T-cell (primary cell): ENCODE results near the gene TMEM156. TPM values are rescaled to one million over a fixed set of nuclear protein-coding genes. Genes with fewer than 3 reads are reported as not detected.
A peak's percentile ranks its signal among the peaks of the same experiment; 100 is the strongest.
"Not testable (repeated sequence)": the region's sequence is repeated elsewhere in the genome, so short reads cannot be mapped to it uniquely, and the experiment has no call there.

Experiments used
- ATAC-seq, 4 experiments: fragments of 200-7000 bp in 3 of 4; fragments of 150-1000 bp in 1 of 4; cut with Tn5 transposase; replicated peaks in 1 of 4; 1 replicate in 3 of 4; 2 replicates in 1 of 4; pipeline ENCODE4 v1.10.0; 2021; ENCODE audit warnings: moderate library complexity in 3 of 4, mild to moderate bottlenecking in 2 of 4, moderate number of reproducible peaks in 1 of 4
- CTCF ChIA-PET, 2 donors: fragments of 300-600 bp; sonication (Branson Sonifier 250); formaldehyde crosslinking; loops; one replicate each; lab custom pipeline; 2022; ENCODE audit warnings: antibody characterized with exemption in 2 of 2; lab: Charles Lee
- POLR2A ChIA-PET, 2 donors: fragments of 300-600 bp; sonication (Branson Sonifier 250); formaldehyde crosslinking; loops; one replicate each; lab custom pipeline; 2022; ENCODE audit warnings: antibody characterized with exemption in 2 of 2; lab: Charles Lee
- DNase-seq, 35 experiments: peaks; one replicate each; pipeline versions ENCODE4 v3.0.0 to v3.0.0-alpha.2; 2013 to 2023
- H3K27ac ChIP-seq: one replicate; pipeline ENCODE4 v1.5.1; 2013; ENCODE audit warnings: low read length
- H3K27me3 ChIP-seq, 2 experiments: replicated peaks in 1 of 2; 1 replicate in 1 of 2; 2 replicates in 1 of 2; pipeline versions ENCODE4 v1.6.1 to v1.7.0; 2013; ENCODE audit warnings: low read length in 1 of 2, mixed read lengths in 1 of 2; ENCODE audit not compliant: control insufficient read depth in 2 of 2, insufficient read depth in 2 of 2; ENCODE audit errors: extremely low read depth in 1 of 2
- H3K36me3 ChIP-seq, 2 donors: 1 replicate in 1 of 2; 2 replicates in 1 of 2; pipeline versions ENCODE4 v1.6.1 to v1.7.0; 2013; ENCODE audit warnings: low read length in 1 of 2; ENCODE audit not compliant: control insufficient read depth in 2 of 2, insufficient read depth in 1 of 2; ENCODE audit errors: extremely low read depth in 1 of 2
- H3K4me1 ChIP-seq, 2 experiments: 1 replicate in 1 of 2; 2 replicates in 1 of 2; pipeline versions ENCODE4 v1.6.1 to v1.7.0; 2013; ENCODE audit warnings: low read length in 2 of 2, mixed read lengths in 1 of 2; ENCODE audit not compliant: insufficient read depth in 2 of 2, control insufficient read depth in 1 of 2; ENCODE audit errors: extremely low read depth in 1 of 2
- H3K4me3 ChIP-seq, 2 donors: 1 replicate in 1 of 2; 2 replicates in 1 of 2; pipeline versions ENCODE4 v1.5.1 to v1.7.0; 2013; ENCODE audit warnings: mild to moderate bottlenecking in 2 of 2, low read length in 1 of 2, moderate library complexity in 1 of 2; ENCODE audit not compliant: control insufficient read depth in 1 of 2; ENCODE audit errors: extremely low read depth in 1 of 2
- H3K9me3 ChIP-seq: 2 replicates; pipeline ENCODE4 v1.7.0; 2013
- H3K27ac Mint-ChIP-seq, 2 donors: one replicate each; pipeline ENCODE4 v1.8.0; 2020 to 2021; ENCODE audit warnings: mild to moderate bottlenecking in 2 of 2, mixed read lengths in 2 of 2
- H3K27me3 Mint-ChIP-seq, 2 donors: one replicate each; pipeline ENCODE4 v1.8.0; 2021 to 2022; ENCODE audit warnings: mixed read lengths in 2 of 2
- H3K36me3 Mint-ChIP-seq: one replicate; pipeline ENCODE4 v1.8.0; 2021; ENCODE audit warnings: mixed read lengths
- H3K4me1 Mint-ChIP-seq, 3 donors: one replicate each; pipeline ENCODE4 v1.8.0; 2020 to 2022; ENCODE audit warnings: mixed read lengths in 3 of 3, mild to moderate bottlenecking in 1 of 3
- H3K4me3 Mint-ChIP-seq, 3 donors: one replicate each; pipeline ENCODE4 v1.8.0; 2020 to 2022; ENCODE audit warnings: mild to moderate bottlenecking in 3 of 3, mixed read lengths in 3 of 3, moderate library complexity in 3 of 3
- H3K9me3 Mint-ChIP-seq, 3 donors: one replicate each; pipeline ENCODE4 v1.8.0; 2020 to 2022; ENCODE audit warnings: mixed read lengths in 3 of 3
- WGBS: methylation state at CpG from one replicate; pipeline ENCODE4 v1.1.5; 2013; ENCODE audit warnings: missing lambda C conversion rate; ENCODE audit not compliant: insufficient coverage; 5-methylcytosine and 5-hydroxymethylcytosine counted together
- total RNA-seq, 35 experiments: library from RNA in 6 of 35; stranded (reverse) in 6 of 35; fragments of 120-200 nt in 1 of 35; gene quantifications; one replicate each; pipeline versions ENCODE4 v1.2.1 to v1.2.4 and lab custom pipeline; 2013 to 2026

Gene TMEM156
- total RNA-seq, 5 donors from 2014 or later (not counting 1 experiment from before 2014, with no cell fraction given), result 7.5 to 23.1 (median 12.5) TPM

DNA sequence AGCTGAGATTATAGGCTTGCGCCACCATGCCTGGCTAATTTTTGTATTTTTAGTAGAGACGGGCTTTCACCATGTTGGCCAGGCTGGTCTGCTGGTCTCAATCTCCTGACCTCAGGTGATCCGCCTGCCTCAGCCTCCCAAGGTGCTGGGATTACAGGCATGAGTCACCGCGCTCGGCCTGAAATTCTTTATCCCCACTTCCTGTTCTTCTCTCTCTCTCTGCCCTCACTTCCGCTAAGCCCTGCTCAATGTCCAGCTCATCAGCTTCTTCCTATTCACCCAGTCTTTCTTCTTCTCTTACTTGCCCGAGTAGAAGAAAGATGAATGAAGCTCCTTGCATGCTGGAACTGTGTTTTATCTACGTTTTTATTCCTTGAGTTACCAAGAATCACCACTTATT, 43.9 kb downstream of the TMEM156 start:
- POLR2A ChIA-PET, result interaction anchor here in 1 of 2 donors (0.6 kb wide), 1 partner anchor 15 kb away, joined by 5 read pairs; no protein-coding TSS in a partner anchor
- H3K27ac ChIP-seq, H3K9me3 ChIP-seq, ATAC-seq, H3K4me3 Mint-ChIP-seq, H3K27me3 ChIP-seq, H3K27me3 Mint-ChIP-seq, H3K9me3 Mint-ChIP-seq, DNase-seq, H3K4me3 ChIP-seq, H3K4me1 ChIP-seq: not testable (repeated sequence)
- Mint-ChIP-seq H3K4me1 (peaks cover 36 to 43% (median 37%) of the 10 kb centered on the region in 3 donors), H3K36me3 (peaks cover 42% of the 10 kb centered on the region), H3K27ac (peak overlapping the region; percentile 73 to 77)
- 90% methylated on average over 4 of the region's 9 CpGs for WGBS
- CTCF ChIA-PET, result interaction anchor here (1.1 to 1.5 kb wide), 3 partner anchors 42 to 147 kb away, joined by 3 to 4 read pairs (median 3); no protein-coding TSS in a partner anchor
- peaks cover 4 to 38% of the 10 kb centered on the region in 2 donors for H3K36me3 ChIP-seq

DNA sequence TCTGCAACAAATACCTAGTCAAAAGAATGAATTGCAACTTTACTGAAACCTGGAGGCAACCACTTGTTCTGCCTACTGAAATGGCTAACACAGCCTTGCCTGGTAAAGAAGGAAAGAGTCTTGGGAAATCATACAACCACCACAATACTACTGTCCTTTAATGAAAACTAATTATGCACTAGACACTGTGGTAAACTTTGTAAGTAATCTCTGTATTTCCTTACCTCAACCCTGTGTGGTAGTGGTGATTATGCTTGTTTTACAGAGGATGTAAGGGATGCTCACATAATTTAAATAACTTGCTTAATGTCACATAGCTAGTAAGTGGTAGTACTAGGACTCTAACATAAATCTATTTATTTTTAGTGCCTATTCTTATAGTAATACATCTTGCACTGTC, 44.7 kb downstream of the TMEM156 start:
- peaks cover 0 to 4% of the 10 kb centered on the region in 2 experiments for H3K4me1 ChIP-seq
- no peak for ATAC-seq
- no peak overlapping the region for H3K4me3 Mint-ChIP-seq
- ChIA-PET CTCF (interaction anchor here (1.1 to 2.1 kb wide), 3 partner anchors 57 to 147 kb away, joined by 3 to 6 read pairs (median 4); no protein-coding TSS in a partner anchor), POLR2A (interaction anchor here in 1 of 2 donors (0.6 kb wide), 2 partner anchors 11 to 1249 kb away, joined by 3 to 6 read pairs; no protein-coding TSS in a partner anchor)
- H3K27ac Mint-ChIP-seq, result peak overlapping the region; percentile 36 to 56
- no peaks in the 10 kb centered on the region for H3K27me3 Mint-ChIP-seq
- no peaks in the 10 kb centered on the region for H3K27me3 ChIP-seq
- no peaks in the 10 kb centered on the region for H3K9me3 ChIP-seq
- no peak overlapping the region for H3K4me3 ChIP-seq
- H3K27ac ChIP-seq, result peak overlapping the region; percentile 15
- DNase-seq, result no peak
- H3K9me3 Mint-ChIP-seq, result no peaks in the 10 kb centered on the region
- peaks cover 36 to 43% (median 37%) of the 10 kb centered on the region in 3 donors for H3K4me1 Mint-ChIP-seq
- H3K36me3 ChIP-seq, result peaks cover 4 to 43% of the 10 kb centered on the region in 2 donors
- H3K36me3 Mint-ChIP-seq, result peaks cover 45% of the 10 kb centered on the region

- Histone ChIP-seq H3K4me3 (no peak overlapping the region), H3K27ac (peak overlapping the region; percentile 31), H3K27me3 (no peaks in the 10 kb centered on the region), H3K36me3 (peaks cover 4 to 43% of the 10 kb centered on the region in 2 donors), H3K4me1 (peaks cover 0 to 4% of the 10 kb centered on the region in 2 experiments), H3K9me3 (no peaks in the 10 kb centered on the region)
- ChIA-PET POLR2A (interaction anchor here (0.7 to 1.3 kb wide), 3 partner anchors 36 to 126 kb away, joined by 3 to 4 read pairs (median 4); no protein-coding TSS in a partner anchor), CTCF (interaction anchor here (0.6 to 1.6 kb wide), 4 partner anchors 8 to 149 kb away, joined by 3 to 8 read pairs (median 4); no protein-coding TSS in a partner anchor)
- WGBS, result no CpG with 5 or more reads among the region's 10 CpGs
- H3K4me1 Mint-ChIP-seq, result peaks cover 43 to 45% (median 43%) of the 10 kb centered on the region in 3 donors
- H3K27me3 Mint-ChIP-seq, result no peaks in the 10 kb centered on the region
- H3K9me3 Mint-ChIP-seq, result no peaks in the 10 kb centered on the region
- H3K27ac Mint-ChIP-seq, result peak overlapping the region; percentile 87
- H3K4me3 Mint-ChIP-seq, result peak overlapping the region; percentile 9 to 46 (median 22)
- peaks cover 59% of the 10 kb centered on the region for H3K36me3 Mint-ChIP-seq
- ATAC-seq (peak in 3 of 4 experiments; percentile 41 to 55 (median 43)), DNase-seq (peak in 1 of 35 experiments; percentile 6)
Observed at GRCh38 chr4:38985410-38986100, 46.7 kb downstream of the TMEM156 start.

- ATAC-seq, result no peak
- Histone ChIP-seq H3K9me3 (no peaks in the 10 kb centered on the region), H3K36me3 (peaks cover 4 to 47% of the 10 kb centered on the region in 2 donors), H3K4me3 (no peak overlapping the region), H3K27ac (no peak overlapping the region), H3K4me1 (peaks cover 0 to 4% of the 10 kb centered on the region in 2 experiments), H3K27me3 (no peaks in the 10 kb centered on the region)
- Mint-ChIP-seq H3K27me3 (no peaks in the 10 kb centered on the region), H3K27ac (peak overlapping the region; percentile 68 to 70), H3K4me3 (no peak overlapping the region), H3K9me3 (no peaks in the 10 kb centered on the region), H3K4me1 (peaks cover 40 to 46% (median 43%) of the 10 kb centered on the region in 3 donors), H3K36me3 (peaks cover 56% of the 10 kb centered on the region)
- ChIA-PET POLR2A (interaction anchor here in 1 of 2 donors (0.6 kb wide), 1 partner anchor 71 kb away, joined by 4 read pairs; no protein-coding TSS in a partner anchor), CTCF (interaction anchor here (0.7 to 1.2 kb wide), 2 partner anchors 54 to 81 kb away, joined by 3 read pairs; no protein-coding TSS in a partner anchor)
- WGBS, result 56% methylated on average over 5 of the region's 12 CpGs
- no peak for DNase-seq
Observed at GRCh38 chr4:38983787-38984598, 48.2 kb downstream of the TMEM156 start.

DNA sequence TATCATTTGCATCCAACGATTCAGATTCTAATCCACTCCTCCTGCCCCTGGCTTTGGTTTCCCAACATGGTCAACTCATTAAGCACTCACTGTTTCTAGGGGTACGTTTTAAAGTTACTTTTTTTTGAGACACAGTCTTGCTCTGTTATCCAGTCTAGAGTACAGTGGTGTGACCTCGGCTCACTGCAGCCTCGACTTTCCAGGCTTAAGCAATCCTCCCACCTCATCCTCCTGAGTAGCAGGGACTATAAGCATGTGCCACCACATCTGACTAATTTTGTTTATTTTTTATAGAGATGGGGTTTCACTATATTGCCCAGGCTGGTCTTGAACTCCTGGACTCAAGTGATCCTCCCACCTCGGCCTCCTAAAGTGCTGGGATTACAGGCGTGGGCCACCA, 48.9 kb downstream of the TMEM156 start:
- Mint-ChIP-seq H3K27ac (no peak overlapping the region), H3K27me3 (no peaks in the 10 kb centered on the region), H3K9me3 (no peaks in the 10 kb centered on the region), H3K4me1 (peaks cover 34 to 39% (median 39%) of the 10 kb centered on the region in 3 donors), H3K4me3 (no peak overlapping the region), H3K36me3 (peaks cover 54% of the 10 kb centered on the region)
- H3K9me3 ChIP-seq, result no peaks in the 10 kb centered on the region
- H3K4me1 ChIP-seq, result peaks cover 0 to 4% of the 10 kb centered on the region in 2 experiments
- POLR2A ChIA-PET, result no interaction called here
- DNase-seq (no peak), ATAC-seq (no peak)
- no peak overlapping the region for H3K4me3 ChIP-seq
- no peaks in the 10 kb centered on the region for H3K27me3 ChIP-seq
- H3K36me3 ChIP-seq, result peaks cover 3 to 51% of the 10 kb centered on the region in 2 donors
- WGBS, result 95% methylated on average over 4 of the region's 6 CpGs
- H3K27ac ChIP-seq, result no peak overlapping the region
- CTCF ChIA-PET, result no interaction called here
